Stomach (tissue), 4 donors: ENCODE data around the gene DPCD.

Experiments used
- CTCF ChIP-seq, 7 experiments: fragments of 450-650 bp in 4 of 7; fragments of 200-600 bp in 3 of 7; sonication (generic) in 3 of 7; IDR thresholded peaks; one replicate each; pipeline ENCODE4 v1.5.1; 2016 to 2019; ENCODE audit warnings: antibody characterized with exemption in 7 of 7, control low read depth in 2 of 7, mild to moderate bottlenecking in 1 of 7
- EP300 ChIP-seq: sonication (generic); formaldehyde crosslinking; IDR thresholded peaks from one replicate; pipeline ENCODE4 v1.6.1; 2017; ENCODE audit warnings: antibody characterized with exemption
- POLR2A ChIP-seq, 4 donors: fragments of 450-650 bp; IDR thresholded peaks; one replicate each; pipeline ENCODE4 v1.6.1; 2016; ENCODE audit warnings: antibody characterized with exemption in 4 of 4, control low read depth in 2 of 4, mild to moderate bottlenecking in 1 of 4, moderate library complexity in 1 of 4
- POLR2AphosphoS5 ChIP-seq, 3 donors: sonication (generic); formaldehyde crosslinking; IDR thresholded peaks; one replicate each; pipeline ENCODE4 v1.6.1; 2016; ENCODE audit warnings: antibody characterized with exemption in 3 of 3

GRCh38 chr10:101565936-101566332 lies 22.2 kb upstream of the DPCD start:
- TF ChIP-seq CTCF (IDR thresholded peaks at IDR 0.05) = no peak
- TF ChIP-seq POLR2AphosphoS5 (IDR thresholded peaks at IDR 0.05) = no peak
- no peak for TF ChIP-seq POLR2A (IDR thresholded peaks at IDR 0.05)
- no peak for TF ChIP-seq EP300
